Forelimb muscle (tissue), 1 donor: Measurements from ENCODE around the gene PTPN23. TPM values are rescaled to one million over a fixed set of nuclear protein-coding genes. Genes with fewer than 3 reads are reported as not detected.
A peak's percentile ranks its signal among the peaks of the same experiment; 100 is the strongest.

ENCODE experiments used
- DNase-seq: peaks from one replicate; pipeline ENCODE4 v3.0.0-alpha.2; 2013; ENCODE audit warnings: low read depth
- polyA plus RNA-seq: library from polyadenylated mRNA; unstranded; fragments of 120-200 nt; gene quantifications from one replicate; pipeline ENCODE4 v1.2.1, GENCODE V29; 2013; ENCODE audit not compliant: insufficient read length

Gene PTPN23
- polyA plus RNA-seq, 1 donor, result 21.3 TPM

DNA sequence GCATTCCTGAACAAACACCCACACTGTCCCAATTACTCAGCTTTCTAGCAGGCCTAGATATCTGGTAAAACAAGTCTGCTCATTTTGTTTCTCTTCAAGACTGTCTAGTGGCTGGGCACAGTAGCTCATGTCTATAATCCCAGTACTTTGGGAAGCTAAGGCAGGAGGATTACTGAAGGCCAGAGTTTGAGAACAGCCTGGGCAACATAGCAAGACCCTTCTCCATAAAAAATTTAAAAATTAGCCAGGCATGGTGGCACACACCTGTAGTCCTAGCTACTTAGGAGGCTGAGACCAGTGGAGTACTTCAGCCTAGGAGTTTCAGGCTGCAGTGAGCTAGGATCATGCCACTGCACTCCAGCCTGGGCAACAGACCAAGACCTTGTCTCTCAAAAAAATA is 6.2 kb upstream of the PTPN23 start:
- no peak for DNase-seq

DNA sequence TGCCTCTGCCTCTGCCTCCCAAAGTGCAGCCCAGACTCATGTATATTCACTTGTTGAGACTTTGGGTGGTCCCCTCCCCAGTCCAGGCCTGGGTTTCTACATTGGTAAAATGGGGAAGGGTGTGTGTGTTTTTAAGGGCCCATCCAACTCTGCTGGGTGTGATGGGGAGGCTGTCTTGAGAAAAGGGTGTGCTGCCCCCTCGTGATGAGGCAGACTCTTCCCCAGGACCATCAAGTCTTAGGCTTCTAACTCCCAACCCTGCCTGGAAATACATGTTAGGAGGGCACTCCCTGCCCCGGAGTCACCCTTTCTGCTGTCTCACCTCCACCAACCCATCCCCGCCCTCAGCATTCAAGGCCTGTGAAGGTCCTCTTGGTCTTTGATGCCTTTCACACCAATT is 4.4 kb upstream of the PTPN23 start:
- DNase-seq, result no peak

DNA sequence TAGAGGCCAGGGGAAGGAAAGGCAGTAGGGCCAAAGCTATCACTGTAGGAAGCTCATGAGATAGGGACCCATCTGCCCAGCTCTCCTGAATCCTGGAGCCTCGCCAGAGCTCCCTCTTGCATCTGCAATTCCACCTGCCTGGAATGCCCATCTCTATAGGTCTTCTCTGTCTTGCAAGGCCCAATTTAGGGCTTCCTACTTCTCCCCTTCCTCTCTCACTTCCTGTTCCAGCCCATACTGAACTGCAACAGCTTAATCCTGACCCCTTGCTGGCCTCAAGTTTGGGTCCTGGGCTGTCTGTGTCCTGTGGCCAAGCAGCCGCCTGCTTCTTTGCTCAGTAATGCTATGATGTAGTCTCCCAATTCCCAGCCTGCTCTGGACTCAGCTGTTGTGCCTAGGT is 3.6 kb upstream of the PTPN23 start:
- no peak for DNase-seq

DNA sequence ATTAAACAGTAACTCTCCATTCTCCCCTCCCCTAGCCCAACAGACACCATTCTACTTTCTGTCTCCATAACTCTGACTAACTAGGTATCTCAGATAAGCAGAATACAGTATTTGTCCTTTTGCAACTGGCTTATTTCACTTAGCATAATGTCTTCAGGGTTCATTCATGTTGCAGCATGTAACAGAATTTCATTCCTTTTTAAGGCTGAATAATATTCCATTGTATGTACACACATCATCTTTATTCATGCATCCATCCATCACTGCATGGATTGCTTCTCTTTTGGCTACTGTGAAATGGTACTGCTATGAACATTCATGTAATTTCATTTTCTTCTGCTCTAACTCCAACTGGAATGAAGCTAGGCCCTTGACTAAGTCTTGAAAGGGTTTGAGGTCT is 2.0 kb upstream of the PTPN23 start:
- DNase-seq, result no peak

DNA sequence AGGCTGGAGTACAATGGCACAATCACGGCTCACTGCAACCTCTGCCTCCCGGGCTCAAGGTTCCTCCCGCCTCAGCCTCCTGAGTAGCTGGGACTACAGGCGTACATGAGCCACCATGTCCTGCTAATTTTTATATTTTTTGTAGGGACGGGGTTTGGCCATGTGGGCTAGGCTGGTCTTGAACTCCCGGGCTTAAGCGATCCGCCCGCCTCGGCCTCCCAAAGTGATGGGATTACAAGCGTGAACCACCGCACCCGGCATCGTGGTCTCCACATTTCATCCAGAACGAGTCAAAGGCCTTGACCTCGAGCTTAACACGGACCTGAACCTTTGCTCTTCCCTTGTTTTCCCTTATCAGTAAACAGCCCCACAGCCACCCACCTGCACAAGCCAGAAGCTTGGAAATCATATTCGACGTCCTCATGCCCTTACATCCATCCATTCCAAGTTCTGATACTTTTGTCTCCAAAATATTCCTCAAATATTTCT is 1.4 kb upstream of the PTPN23 start:
- no peak for DNase-seq

DNA sequence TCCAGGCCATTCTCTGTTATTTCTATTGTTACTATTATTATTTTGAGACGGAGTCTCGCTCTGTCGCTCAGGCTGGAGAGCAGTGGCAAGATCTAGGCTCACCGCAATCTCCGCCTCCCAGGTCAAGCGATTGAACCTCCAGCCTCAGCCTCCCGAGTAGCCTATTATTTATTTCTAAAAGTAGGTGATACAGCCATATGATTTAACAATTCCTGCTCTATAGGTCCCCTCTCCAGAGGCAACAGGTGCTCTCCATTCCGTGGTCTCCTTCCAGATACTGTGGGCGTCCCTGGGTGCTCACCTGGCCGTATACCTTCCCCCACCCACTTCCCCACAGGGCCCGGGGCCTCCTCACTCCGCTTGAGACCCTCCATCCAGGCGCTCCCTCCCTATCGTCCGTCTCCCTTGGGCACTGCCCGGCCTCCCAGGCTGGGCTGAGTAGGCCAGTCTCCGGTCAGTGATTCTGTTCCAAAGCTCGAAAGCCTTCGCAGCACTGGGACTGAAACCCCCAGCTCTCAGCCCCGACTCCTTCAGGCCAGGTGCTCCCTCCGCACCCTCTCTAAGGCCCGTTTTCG is 708 bp upstream of the PTPN23 start:
- no peak for DNase-seq

DNA sequence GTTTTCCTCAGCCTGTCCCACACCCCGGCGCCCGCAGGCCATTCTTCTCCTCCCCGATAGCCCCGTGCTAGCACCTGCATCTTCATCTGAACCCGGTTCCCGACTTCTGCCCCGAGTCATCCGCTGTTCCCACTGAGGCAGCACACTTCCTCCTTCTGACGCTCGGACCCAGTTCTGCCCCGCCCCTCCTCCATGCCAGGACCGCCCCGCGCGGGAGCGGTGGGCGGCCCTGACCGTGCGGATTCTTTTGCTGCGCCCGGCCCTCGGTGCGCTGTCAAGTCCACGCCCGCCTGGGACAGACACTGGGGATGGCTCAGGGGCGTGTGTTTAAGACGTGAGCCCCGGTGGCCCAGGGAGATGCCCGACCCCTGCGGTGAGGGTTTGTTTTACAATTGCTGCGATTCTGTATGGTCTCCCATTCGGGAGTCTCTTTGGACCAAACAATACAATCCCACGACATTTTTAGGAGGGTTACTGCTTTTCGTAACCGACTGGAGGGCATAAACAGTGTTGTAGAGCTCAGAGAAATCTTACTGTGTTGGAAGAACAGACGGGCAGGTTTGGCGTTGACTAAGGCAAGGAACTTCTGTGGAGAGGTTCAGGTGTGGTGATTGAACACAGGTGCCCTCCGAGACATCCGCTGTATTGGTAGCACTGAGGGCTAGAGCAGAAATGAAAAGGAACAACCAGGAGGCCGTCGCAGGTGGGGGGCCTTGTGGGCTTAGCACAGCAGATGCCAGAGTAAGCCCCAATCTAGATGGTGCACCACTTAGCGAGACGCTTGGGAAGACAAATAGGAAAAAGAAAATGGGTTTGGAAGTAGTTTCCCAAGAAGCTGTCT is 716 bp downstream of the PTPN23 start:
- DNase-seq, result peak; percentile 57

DNA sequence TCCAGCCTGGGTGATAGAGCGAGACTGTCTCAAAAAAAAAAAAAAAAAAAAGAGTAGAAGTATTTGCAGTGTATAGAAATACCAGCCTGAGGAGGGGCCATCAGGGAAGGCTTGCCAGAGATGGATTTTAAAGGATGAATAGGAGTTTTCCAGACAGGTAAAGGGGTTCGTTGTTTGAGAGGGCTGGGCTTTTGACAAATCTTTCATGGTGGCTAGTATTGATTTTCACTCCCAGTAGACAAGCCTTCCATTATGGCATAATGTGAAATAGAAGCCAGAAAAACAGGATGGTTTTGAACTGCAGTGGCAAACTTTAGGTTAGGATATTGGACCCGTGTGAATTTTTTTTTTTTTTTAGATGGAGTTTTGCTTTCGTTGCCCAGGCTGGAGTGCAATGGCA is 3.6 kb downstream of the PTPN23 start:
- no peak for DNase-seq

DNA sequence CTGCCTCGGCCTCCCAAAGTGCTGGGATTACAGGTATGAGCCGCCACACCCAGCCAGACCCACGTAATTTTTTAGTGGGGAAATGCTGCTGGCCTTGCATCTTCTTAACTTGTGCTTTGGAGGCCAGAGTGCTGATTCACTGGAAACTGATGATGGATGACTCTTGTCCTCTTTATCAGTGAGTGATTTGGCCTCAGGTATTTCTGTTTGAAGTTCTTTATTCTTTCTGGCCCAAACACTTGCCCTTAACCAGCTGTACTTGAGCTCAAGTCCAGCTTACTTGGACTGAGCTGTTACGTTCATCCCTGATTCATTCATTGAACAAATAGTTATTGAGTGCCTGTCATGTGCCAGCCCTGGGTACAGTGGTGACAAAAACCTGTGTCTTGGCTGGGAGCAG is 4.2 kb downstream of the PTPN23 start:
- DNase-seq, result no peak

DNA sequence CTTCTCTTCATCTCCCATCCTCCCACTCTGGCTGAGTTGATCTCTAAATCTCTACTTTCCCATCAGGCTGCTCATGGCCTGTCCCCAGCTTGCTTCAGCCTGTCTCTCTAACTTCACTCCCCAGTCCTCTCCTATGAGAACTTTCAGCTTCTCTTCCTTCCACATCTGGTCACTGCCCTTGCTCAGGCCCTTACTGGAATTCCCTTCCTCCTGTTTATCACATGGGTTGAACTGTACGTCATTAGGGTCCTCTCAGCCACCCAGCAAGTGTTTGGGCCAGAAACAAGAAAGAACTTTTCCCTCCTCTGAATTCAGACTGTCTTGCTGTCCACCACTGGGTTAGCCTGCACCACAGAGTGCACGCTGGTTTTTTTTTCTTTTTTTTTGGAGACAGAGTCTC is 5.0 kb downstream of the PTPN23 start:
- no peak for DNase-seq

DNA sequence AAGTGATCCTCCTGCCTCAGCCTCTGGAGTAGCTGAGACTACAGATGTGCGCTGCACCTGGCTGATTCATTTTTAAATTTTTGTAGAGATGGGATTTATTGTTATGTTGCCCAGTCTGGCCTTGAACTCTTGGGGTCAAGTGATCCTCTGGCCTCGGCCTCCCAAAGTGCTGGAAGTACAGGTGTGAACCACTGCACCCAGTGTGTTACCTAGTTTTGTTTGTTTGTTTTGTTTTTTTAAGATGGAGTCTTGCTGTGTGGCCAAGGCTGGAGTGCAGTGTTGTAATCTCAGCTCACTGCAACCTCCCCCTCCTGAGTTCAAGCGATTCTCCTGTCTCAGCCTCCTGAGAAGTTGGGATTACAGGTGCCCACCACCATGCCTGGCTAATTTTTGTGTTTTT is 12.1 kb downstream of the PTPN23 start:
- DNase-seq, result no peak

DNA sequence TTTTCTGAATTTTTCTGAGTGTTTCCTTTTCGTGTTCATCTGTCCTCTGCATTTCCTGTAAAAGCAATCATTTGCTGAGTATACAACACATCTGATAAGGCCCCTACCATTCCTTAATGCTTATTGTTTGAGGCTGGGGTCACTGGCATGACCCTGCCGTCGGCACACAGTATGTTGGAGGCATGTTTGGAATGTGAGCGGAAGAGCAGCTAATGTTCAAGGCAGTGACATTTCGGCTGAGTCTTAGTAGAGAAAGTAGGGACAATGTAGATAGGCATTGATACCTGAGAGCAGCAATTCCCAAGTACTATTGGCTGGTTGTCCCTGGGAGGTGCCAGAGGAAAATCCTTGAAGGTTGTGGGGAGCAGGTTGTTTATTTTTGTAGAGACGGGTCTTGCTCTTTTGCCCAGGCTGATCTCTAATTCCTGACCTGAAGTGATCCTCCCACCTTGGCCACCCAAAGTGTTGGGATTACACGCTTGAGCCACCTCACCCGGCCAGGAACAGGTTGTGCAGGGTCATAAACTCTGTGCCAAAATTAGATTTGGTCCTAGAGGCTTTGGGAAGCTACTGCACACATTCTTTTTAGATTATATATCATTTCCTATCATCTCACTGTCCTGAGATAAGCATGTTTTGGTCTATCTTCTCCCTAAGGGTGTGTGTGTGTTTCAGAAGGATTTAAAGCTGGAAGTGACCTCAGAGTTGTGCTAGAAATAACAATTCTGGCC is 13.5 kb downstream of the PTPN23 start:
- no peak for DNase-seq

DNA sequence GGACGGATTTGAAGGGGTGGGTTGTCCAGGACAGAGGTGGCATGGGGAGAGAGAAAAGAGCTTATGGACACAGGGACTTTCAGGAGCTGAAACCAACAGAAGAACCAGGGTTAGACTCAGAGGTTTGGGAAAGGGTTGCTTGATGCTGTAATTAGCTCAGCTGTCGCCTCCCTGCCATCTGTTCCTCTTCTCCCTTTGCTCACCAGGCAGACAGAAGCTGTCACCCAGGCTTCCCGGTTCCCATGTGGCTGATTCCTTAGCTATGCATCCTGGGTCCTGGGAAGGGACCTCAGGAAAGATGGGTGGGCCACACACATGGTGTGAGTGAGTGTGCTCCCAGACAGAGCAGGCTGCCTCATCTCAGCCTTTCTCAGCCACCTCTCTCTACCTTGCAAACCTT is 14.1 kb downstream of the PTPN23 start:
- DNase-seq, result no peak

DNA sequence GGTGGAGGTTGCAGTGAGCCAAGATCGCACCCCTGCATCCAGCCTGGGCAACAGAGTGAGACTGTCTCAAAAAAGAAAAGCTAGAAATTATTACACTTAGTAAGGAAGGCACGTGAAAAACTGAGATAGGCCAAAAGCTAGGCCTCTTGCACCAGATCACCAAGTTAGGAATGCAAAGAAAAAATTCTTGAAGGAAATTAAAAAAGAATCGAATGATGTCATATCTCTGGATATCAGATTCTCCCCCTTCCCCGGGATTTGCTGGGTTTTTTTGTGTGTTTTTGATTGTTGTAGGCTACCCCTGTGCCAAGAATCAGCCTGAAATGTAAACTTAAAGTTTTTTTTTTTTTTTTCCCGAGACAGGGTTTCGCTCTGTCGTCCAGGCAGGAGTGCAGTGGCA is 17.4 kb downstream of the PTPN23 start:
- DNase-seq, result no peak

DNA sequence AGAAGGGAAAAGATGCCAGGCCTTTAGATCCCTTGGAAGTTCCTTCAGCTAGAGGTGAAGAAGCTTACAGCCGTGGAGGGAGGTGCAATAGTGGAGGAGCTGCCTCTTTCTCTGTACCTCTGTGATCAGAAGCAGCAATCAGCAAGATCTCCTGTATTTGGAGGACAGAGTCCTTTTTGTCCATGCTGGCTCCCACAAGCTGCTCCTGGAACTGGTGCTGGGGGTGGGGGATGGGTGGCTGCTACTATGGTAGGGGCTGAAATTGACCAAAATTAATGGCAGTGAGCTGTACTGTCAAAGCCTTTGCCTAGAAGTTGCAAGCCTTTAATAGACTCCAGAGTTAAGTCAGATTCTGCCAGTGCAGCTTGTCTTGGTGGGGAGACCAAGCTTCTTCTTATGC is 18.2 kb downstream of the PTPN23 start:
- no peak for DNase-seq

DNA sequence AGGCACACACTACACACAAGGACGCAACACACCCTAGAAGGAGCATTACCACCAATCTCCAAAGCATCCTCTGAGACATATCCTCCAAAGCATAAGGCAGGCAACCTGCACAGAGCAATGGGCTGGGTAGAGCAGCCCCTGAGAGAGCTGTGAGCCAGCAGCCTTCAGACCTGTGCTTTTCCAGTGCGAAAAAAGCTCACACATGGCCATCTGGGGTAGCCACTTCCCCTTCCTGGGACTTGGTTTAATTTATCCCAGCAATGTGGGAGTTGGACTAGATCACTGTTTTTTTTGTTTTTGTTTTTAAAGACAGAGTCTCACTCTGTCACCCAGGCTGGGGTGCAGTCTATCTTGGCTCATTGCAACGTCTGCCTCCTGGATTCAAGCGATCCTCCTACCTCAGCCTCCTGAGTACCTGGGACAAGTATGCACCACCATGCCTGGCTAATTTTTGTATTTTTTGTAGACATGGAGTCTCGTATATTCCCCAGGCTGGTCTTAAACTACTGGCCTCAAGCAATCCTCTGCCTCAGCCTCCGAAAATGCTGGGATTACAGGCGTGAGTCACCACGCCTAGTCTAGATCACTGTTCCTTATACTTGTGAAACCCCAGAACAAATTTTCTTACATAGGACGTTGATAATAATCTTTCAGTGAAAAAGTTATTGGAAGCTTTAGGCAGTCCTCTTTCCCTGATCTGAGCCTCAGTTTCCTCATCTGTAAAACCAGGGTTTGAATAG is 18.9 kb downstream of the PTPN23 start:
- no peak for DNase-seq

DNA sequence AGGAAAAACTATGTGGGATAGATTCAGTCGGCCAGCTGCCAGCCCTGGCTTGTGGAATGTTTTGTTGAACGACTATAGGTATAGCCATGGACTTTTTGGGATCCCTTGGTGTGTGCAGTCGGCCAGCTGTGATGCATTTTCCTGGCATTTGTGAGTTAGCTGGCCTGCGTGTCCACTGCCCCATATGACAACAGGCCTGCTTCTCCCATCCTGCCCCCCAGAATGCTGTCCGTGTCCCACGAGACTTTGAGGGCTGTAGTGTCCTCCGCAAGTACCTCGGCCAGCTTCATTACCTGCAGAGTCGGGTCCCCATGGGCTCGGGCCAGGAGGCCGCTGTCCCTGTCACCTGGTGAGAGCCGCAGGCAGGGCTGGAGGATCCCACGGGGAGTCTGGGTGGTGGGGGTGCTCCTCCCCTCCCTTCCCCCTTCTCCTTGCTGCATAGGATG is 23.6 kb downstream of the PTPN23 start:
- DNase-seq, result no peak

DNA sequence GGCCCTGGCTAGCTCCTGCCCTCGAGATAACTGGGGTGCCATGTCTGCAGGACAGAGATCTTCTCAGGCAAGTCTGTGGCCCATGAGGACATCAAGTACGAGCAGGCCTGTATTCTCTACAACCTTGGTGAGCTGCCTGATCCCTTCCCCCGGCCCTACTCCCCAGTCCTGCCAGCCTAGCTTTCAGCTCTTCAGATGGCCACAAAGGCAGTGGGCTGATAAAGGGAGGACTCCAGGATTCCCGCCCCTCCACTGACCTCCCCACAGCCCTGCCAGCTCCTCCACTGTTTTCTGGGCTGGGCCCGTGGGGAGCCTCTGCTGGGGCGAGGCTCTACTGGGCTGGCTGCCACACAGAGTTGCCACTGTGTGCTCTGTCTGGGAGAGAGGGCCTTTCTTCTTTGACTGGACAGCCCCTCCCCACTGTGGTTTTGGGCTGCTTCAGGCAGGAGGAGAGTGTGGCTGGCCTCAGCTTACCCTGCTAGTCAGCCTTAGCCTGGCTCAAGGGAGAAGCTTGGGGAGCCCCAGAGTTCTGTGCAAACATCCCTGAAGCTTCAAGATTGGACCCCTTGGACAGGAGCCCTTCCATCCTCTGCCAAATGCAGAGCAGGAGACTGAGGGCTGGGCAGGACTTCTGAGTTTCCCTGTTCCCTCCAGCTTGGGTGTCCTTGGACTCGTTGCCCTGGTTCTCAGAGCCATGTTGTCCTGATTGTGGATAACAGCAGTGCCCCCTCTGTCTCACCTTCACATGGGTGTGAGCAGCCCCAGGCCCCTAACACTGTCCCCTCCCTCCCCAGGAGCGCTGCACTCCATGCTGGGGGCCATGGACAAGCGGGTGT is 24.4 kb downstream of the PTPN23 start:
- DNase-seq, result no peak

DNA sequence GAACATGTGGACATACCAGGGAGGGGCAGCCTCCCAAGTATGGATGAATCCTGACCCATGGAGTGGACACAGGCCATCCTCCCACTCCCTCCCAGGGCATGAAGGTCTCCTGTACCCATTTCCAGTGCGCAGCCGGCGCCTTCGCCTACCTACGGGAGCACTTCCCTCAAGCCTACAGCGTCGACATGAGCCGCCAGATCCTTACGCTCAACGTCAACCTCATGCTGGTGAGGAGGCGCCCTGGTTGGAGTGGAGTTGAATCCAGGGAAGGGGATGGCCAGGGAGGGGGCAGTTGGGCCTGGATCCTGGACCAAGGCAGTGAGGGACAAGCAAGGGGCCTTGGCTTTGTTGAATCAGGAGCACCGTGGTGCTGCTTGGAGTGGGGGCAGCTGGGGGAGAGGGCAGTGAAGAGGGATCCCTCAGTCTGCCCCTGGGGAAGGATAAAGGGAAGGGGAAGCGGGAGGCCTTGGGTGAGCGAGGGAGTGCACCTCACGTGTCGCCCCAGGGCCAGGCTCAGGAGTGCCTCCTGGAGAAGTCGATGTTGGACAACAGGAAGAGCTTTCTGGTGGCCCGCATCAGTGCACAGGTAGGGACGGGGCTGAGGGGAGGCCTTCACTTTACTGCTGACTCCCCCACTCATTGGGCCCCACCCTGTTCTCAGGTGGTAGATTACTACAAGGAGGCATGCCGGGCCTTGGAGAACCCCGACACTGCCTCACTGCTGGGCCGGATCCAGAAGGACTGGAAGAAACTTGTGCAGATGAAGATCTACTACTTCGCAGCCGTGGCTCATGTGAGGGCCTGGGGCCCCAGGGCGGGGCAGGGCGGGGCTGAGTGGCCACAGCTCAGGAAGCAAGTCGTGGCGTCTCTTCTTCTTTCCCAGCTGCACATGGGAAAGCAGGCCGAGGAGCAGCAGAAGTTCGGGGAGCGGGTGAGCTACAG is 25.3 kb downstream of the PTPN23 start:
- DNase-seq, result no peak

DNA sequence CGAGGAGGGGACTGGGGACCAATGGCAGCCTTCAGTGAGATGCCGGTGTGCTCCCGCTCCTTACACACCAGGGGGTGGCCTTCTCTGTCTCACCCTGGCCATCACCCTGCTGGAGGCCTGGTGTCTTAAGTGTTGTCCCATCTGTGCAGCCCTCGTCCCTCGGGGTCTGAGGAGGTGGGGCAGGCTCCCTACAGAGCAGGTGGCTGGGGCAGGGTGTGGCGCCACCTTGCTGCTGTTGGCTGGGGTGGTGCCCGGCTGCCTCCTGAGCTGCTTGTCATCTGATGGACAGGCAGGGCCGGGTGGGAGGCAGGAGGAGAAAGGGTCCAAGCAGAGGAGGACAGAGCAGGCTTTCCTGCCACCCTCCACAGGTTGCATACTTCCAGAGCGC is 25.9 kb downstream of the PTPN23 start:
- DNase-seq, result no peak
